ENCODE results near the gene PIK3CB.

Gene PIK3CB

GRCh38 chr3:138717348-138717747 is 117.4 kb downstream of the PIK3CB start:
- H3K36me3 ChIP-seq (ENCODE audit: control insufficient read depth in 2 of 2, insufficient read depth in 1 of 2, low read length in 2 of 2) = no peaks in the 10 kb centered on the region
- H3K9me3 ChIP-seq (ENCODE audit: control insufficient read depth, insufficient read depth, low read depth, low read length) = no peaks in the 10 kb centered on the region
- TF ChIP-seq ZNF362 (tag by site-specific recombination; IDR thresholded peaks at IDR 0.05) = no peak
- TF ChIP-seq EGR2 (tag by site-specific recombination; IDR thresholded peaks at IDR 0.05; ENCODE audit: low read depth) = no peak
- no peak for TF ChIP-seq GLIS1 (tag by site-specific recombination; IDR thresholded peaks at IDR 0.05)
- TF ChIP-seq OSR2 (tag by site-specific recombination; IDR thresholded peaks at IDR 0.05) = no peak
- TF ChIP-seq ZNF335 (tag by site-specific recombination; conservative IDR thresholded peaks at IDR 0.05) = no peak
- no peaks in the 10 kb centered on the region for H3K4me1 ChIP-seq (ENCODE audit: control insufficient read depth, insufficient read depth, low read length)
- H3K27ac ChIP-seq (ENCODE audit: extremely low read depth, low read depth, low read length) = no peak overlapping the region
- H3K4me3 ChIP-seq (ENCODE audit: low read depth, low read length) = no peak overlapping the region
- ChIA-PET CTCF (interaction anchor here (0.7 to 1.3 kb wide), 2 partner anchors 198 to 608 kb away, joined by 3 to 5 read pairs; no protein-coding TSS in a partner anchor), POLR2A (no interaction called here)

DNA sequence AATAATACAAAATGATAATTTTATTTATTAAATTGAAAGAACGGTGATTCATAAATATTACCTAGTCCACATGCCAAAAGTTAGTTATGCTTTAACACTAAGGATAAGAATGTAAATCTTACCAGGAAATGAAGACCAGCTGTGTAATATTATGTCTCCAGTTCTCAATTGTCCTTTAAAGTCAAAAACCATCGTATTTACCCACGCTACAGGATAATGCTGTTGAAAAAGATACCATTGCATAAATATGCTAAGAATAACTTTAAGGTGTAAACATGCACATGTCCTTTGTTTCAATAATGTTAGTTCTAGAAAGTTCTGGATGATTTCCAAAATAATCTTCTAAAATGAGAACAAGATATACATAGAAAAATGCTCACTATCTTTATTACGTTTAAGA is 122.6 kb downstream of the PIK3CB start:
- ChIA-PET POLR2A (no interaction called here), CTCF (no interaction called here)
- no peaks in the 10 kb centered on the region for H3K36me3 ChIP-seq (ENCODE audit: control insufficient read depth in 2 of 2, insufficient read depth in 1 of 2, low read length in 2 of 2)

More for the DNA sequence above, 122.6 kb downstream of the PIK3CB start:
- Histone ChIP-seq H3K4me3 (ENCODE audit: low read depth, low read length) (no peak overlapping the region), H3K27ac (ENCODE audit: extremely low read depth, low read depth, low read length) (no peak overlapping the region), H3K9me3 (ENCODE audit: control insufficient read depth, insufficient read depth, low read depth, low read length) (no peaks in the 10 kb centered on the region), H3K4me1 (ENCODE audit: control insufficient read depth, insufficient read depth, low read length) (no peaks in the 10 kb centered on the region)
- no peak for TF ChIP-seq ZBTB8A (tag by site-specific recombination; IDR thresholded peaks at IDR 0.05)
- TF ChIP-seq ZNF174 (tag by site-specific recombination; IDR thresholded peaks at IDR 0.05) = no peak
- no peak for TF ChIP-seq ZNF571 (tag by site-specific recombination; IDR thresholded peaks at IDR 0.05)
- no peak for TF ChIP-seq ZNF404 (tag by site-specific recombination; IDR thresholded peaks at IDR 0.05)
- no peak for TF ChIP-seq KLF7 (tag by site-specific recombination; IDR thresholded peaks at IDR 0.05; ENCODE audit: borderline replicate concordance)
- no peak for TF ChIP-seq ZNF664 (tag by site-specific recombination; IDR thresholded peaks at IDR 0.05)
- no peak for TF ChIP-seq ZFP37 (tag by site-specific recombination; IDR thresholded peaks at IDR 0.05)
- TF ChIP-seq ZBTB6 (tag by site-specific recombination; IDR thresholded peaks at IDR 0.05) = no peak
- no peak for TF ChIP-seq GLI4 (tag by site-specific recombination; IDR thresholded peaks at IDR 0.05)
- TF ChIP-seq ZNF449 (tag by site-specific recombination; IDR thresholded peaks at IDR 0.05) = no peak
- TF ChIP-seq ZNF148 (tag by site-specific recombination; IDR thresholded peaks at IDR 0.05; ENCODE audit: borderline replicate concordance) = no peak
- TF ChIP-seq, protein P1, sequence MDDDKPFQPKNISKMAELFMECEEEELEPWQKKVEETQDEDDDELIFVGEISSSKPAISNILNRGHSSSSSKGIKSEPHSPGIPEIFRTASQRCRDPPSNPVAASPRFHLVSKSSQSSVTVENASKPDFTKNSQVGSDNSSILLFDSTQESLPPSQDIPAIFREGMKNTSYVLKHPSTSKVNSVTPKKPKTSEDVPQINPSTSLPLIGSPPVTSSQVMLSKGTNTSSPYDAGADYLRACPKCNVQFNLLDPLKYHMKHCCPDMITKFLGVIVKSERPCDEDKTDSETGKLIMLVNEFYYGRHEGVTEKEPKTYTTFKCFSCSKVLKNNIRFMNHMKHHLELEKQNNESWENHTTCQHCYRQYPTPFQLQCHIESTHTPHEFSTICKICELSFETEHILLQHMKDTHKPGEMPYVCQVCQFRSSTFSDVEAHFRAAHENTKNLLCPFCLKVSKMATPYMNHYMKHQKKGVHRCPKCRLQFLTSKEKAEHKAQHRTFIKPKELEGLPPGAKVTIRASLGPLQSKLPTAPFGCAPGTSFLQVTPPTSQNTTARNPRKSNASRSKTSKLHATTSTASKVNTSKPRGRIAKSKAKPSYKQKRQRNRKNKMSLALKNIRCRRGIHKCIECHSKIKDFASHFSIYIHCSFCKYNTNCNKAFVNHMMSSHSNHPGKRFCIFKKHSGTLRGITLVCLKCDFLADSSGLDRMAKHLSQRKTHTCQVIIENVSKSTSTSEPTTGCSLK (tag by site-specific recombination; IDR thresholded peaks at IDR 0.05) = no peak
- no peak for TF ChIP-seq ZNF654 (tag by site-specific recombination; IDR thresholded peaks at IDR 0.05; ENCODE audit: low read depth)
- no peak for TF ChIP-seq ZNF157 (tag by site-specific recombination; IDR thresholded peaks at IDR 0.05)
- no peak for TF ChIP-seq ZNF155 (tag by site-specific recombination; IDR thresholded peaks at IDR 0.05)
- no peak for TF ChIP-seq REPIN1 (tag by site-specific recombination; IDR thresholded peaks at IDR 0.05; ENCODE audit: low read depth)
- TF ChIP-seq, protein P2, sequence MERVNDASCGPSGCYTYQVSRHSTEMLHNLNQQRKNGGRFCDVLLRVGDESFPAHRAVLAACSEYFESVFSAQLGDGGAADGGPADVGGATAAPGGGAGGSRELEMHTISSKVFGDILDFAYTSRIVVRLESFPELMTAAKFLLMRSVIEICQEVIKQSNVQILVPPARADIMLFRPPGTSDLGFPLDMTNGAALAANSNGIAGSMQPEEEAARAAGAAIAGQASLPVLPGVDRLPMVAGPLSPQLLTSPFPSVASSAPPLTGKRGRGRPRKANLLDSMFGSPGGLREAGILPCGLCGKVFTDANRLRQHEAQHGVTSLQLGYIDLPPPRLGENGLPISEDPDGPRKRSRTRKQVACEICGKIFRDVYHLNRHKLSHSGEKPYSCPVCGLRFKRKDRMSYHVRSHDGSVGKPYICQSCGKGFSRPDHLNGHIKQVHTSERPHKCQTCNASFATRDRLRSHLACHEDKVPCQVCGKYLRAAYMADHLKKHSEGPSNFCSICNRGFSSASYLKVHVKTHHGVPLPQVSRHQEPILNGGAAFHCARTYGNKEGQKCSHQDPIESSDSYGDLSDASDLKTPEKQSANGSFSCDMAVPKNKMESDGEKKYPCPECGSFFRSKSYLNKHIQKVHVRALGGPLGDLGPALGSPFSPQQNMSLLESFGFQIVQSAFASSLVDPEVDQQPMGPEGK (tag by site-specific recombination; IDR thresholded peaks at IDR 0.05) = no peak
- no peak for TF ChIP-seq ZBTB20 (tag by site-specific recombination; IDR thresholded peaks at IDR 0.05)

Measured in HEK293 (cell line).